Measurements from ENCODE around the gene THSD4. TPM values are rescaled to one million over a fixed set of nuclear protein-coding genes. Genes with fewer than 3 reads are reported as not detected.

The THSD4 gene
- total and polyA plus RNA-seq, 2 of the 4 experiments (the other 2 are of a cell fraction), result 25.5 to 31.1 TPM

DNA sequence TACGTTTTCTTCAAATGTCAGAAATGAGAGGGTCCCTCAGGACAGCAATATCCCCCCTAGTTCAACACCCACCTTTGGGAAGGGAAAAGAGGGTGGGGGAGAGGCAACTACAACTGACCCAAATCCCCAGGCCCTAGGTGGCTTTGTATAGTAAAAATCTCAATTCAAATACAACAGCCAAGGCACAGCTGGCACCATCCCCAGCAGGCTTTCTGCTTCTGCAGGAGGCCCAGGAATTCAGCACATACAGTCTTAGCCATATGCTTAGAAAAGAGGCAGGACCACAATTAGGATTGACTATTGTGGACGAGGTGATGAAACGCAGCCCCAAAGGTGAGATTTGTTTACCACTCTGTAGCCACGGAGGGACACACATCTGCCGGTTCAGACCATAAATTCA lies 710.9 kb downstream of the THSD4 start:
- ChIA-PET CTCF (no interaction called here), POLR2A (ENCODE audit: unreplicated experiment) (no interaction called here)
- BruUV-seq (replicated peaks), result no TSS peak
- Histone ChIP-seq H3K27ac (ENCODE audit: insufficient read depth, low read length) (no peak overlapping the region), H3K9me3 (ENCODE audit: control insufficient read depth, insufficient read depth, low read length) (peaks cover 17% of the 10 kb centered on the region), H3K4me2 (ENCODE audit: low read depth, low read length) (no peak overlapping the region), H2BK120ac (ENCODE audit: low read depth, low read length) (no peak overlapping the region), H2BK5ac (ENCODE audit: low read depth, low read length, poor library complexity, severe bottlenecking) (no peak overlapping the region), H3K27me3 (ENCODE audit: control insufficient read depth, insufficient read depth, low read length) (no peaks in the 10 kb centered on the region), H3K9ac (ENCODE audit: low read depth, low read length) (no peak overlapping the region), H3K9me1 (ENCODE audit: insufficient read depth, low read length) (peaks cover 3% of the 10 kb centered on the region; the same call in 1 of the 2 replicates), H3K4me1 (ENCODE audit: control insufficient read depth, insufficient read depth, low read length) (0 out of 2 replicates have a peak, but pooled peaks cover 1% of the 10 kb centered on the region), H3K79me1 (ENCODE audit: low read depth in 1 of 2, low read length in 2 of 2) (no peaks in the 10 kb centered on the region), H2BK20ac (ENCODE audit: low read depth, low read length) (no peak overlapping the region), H2AFZ (replicated peaks; ENCODE audit: low read length, poor library complexity) (no peak overlapping the region), H4K8ac (ENCODE audit: low read depth in 2 of 2, low read length in 2 of 2) (no peak overlapping the region), H2AK9ac (replicated peaks; ENCODE audit: low read depth, low read length, poor library complexity) (no peak overlapping the region), H4K20me1 (ENCODE audit: insufficient read depth, low read length) (no peaks in the 10 kb centered on the region), H3K56ac (ENCODE audit: extremely low read depth, insufficient read depth, low read length) (no peak overlapping the region), H3K4me3 (ENCODE audit: insufficient read depth, low read depth, low read length) (no peak overlapping the region), H4K91ac (ENCODE audit: insufficient read depth, low read depth, low read length) (no peak overlapping the region), H4K5ac (ENCODE audit: low read depth, low read length) (no peak overlapping the region), H3K36me3 (ENCODE audit: control insufficient read depth, insufficient read depth, low read length) (peaks cover 36% of the 10 kb centered on the region), H3K14ac (replicated peaks; ENCODE audit: low read depth, low read length) (no peak overlapping the region), H2BK15ac (ENCODE audit: low read depth, low read length) (no peak overlapping the region), H3K18ac (ENCODE audit: low read depth, low read length) (no peak overlapping the region), H3K4ac (ENCODE audit: low read depth, low read length) (no peak overlapping the region), H2AK5ac (ENCODE audit: low read depth, low read length) (no peak overlapping the region), H3K23ac (ENCODE audit: low read depth, low read length) (no peak overlapping the region)
- intact Hi-C loops (cut with micrococcal nuclease), result no loop called here
- TF ChIP-seq, protein P1, sequence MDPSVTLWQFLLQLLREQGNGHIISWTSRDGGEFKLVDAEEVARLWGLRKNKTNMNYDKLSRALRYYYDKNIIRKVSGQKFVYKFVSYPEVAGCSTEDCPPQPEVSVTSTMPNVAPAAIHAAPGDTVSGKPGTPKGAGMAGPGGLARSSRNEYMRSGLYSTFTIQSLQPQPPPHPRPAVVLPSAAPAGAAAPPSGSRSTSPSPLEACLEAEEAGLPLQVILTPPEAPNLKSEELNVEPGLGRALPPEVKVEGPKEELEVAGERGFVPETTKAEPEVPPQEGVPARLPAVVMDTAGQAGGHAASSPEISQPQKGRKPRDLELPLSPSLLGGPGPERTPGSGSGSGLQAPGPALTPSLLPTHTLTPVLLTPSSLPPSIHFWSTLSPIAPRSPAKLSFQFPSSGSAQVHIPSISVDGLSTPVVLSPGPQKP (IDR thresholded peaks at IDR 0.05; ENCODE audit: borderline replicate concordance, low read depth, low read length), result no peak
- no peak for TF ChIP-seq MXI1 (IDR thresholded peaks at IDR 0.05; ENCODE audit: borderline replicate concordance, low read depth, low read length)
- no peak for TF ChIP-seq CHD1 (IDR thresholded peaks at IDR 0.05; ENCODE audit: low read depth, low read length)
- TF ChIP-seq MAZ (IDR thresholded peaks at IDR 0.05; ENCODE audit: borderline replicate concordance, low read depth, low read length), result no peak
- TF ChIP-seq POLR2A (IDR thresholded peaks at IDR 0.05; ENCODE audit: low read depth, low read length), result no peak
- TF ChIP-seq BHLHE40 (IDR thresholded peaks at IDR 0.05; ENCODE audit: low read depth, low read length), result no peak
- TF ChIP-seq, protein P2, sequence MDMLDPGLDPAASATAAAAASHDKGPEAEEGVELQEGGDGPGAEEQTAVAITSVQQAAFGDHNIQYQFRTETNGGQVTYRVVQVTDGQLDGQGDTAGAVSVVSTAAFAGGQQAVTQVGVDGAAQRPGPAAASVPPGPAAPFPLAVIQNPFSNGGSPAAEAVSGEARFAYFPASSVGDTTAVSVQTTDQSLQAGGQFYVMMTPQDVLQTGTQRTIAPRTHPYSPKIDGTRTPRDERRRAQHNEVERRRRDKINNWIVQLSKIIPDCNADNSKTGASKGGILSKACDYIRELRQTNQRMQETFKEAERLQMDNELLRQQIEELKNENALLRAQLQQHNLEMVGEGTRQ (IDR thresholded peaks at IDR 0.05; ENCODE audit: low read depth, low read length), result no peak
- no peak for TF ChIP-seq NFE2L2 (IDR thresholded peaks at IDR 0.05; ENCODE audit: low read depth, low read length)
- TF ChIP-seq CEBPB (IDR thresholded peaks at IDR 0.05; ENCODE audit: low read depth, low read length), result no peak
- TF ChIP-seq RCOR1 (IDR thresholded peaks at IDR 0.05; ENCODE audit: insufficient replicate concordance, low read length), result no peak
- TF ChIP-seq RFX5 (IDR thresholded peaks at IDR 0.05; ENCODE audit: low read depth, low read length), result no peak
- TF ChIP-seq FOS (IDR thresholded peaks at IDR 0.05; ENCODE audit: low read depth, low read length), result no peak
- TF ChIP-seq RAD21 (IDR thresholded peaks at IDR 0.05; ENCODE audit: low read length), result no peak
- TF ChIP-seq, protein P3, sequence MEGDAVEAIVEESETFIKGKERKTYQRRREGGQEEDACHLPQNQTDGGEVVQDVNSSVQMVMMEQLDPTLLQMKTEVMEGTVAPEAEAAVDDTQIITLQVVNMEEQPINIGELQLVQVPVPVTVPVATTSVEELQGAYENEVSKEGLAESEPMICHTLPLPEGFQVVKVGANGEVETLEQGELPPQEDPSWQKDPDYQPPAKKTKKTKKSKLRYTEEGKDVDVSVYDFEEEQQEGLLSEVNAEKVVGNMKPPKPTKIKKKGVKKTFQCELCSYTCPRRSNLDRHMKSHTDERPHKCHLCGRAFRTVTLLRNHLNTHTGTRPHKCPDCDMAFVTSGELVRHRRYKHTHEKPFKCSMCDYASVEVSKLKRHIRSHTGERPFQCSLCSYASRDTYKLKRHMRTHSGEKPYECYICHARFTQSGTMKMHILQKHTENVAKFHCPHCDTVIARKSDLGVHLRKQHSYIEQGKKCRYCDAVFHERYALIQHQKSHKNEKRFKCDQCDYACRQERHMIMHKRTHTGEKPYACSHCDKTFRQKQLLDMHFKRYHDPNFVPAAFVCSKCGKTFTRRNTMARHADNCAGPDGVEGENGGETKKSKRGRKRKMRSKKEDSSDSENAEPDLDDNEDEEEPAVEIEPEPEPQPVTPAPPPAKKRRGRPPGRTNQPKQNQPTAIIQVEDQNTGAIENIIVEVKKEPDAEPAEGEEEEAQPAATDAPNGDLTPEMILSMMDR (conservative IDR thresholded peaks at IDR 0.05; ENCODE audit: low read depth, low read length), result no peak
- TF ChIP-seq SMC3 (IDR thresholded peaks at IDR 0.05; ENCODE audit: low read depth, low read length), result no peak
- TF ChIP-seq MAFK (IDR thresholded peaks at IDR 0.05; ENCODE audit: low read depth, low read length), result no peak
- dilution Hi-C loops (cut with HindIII; ENCODE audit: low sequenced_read_pairs, unreplicated experiment), result no loop called here
- WGBS, 2 experiments (ENCODE audit: extremely low coverage in 2 of 2, insufficient read length in 1 of 2), result no CpG with 5 or more reads among the region's 5 CpGs
- no peak for ATAC-seq (ENCODE audit: low read depth)
- in situ Hi-C loops (cut with MboI; ENCODE audit: low sequenced_read_pairs), result no loop called here
- DNase-seq, result no peak

Measured in IMR-90 (cell line).